ENCODE results near the gene PPP1R9A.

The PPP1R9A gene

DNA sequence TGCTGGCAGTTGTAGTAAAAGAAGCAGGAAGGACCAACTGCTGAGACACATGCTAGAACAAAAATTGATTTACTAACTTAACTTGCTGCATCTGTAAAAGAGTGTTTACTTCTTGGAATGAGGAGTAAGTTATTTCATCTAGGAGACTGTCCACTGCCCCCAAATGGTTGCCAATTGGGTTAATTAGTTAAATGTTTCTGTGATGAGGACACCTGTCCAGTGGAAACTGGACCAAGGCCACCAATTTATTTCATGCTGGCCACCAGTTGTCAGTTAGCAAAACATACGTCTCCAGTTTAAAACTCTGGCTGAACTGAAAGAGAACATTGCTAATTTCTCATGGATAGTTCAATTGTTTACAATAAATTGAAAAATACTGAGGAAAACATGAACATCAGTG, 191.7 kb downstream of the PPP1R9A start:
- DNase-seq (ENCODE audit: low spot score) = no peak

DNA sequence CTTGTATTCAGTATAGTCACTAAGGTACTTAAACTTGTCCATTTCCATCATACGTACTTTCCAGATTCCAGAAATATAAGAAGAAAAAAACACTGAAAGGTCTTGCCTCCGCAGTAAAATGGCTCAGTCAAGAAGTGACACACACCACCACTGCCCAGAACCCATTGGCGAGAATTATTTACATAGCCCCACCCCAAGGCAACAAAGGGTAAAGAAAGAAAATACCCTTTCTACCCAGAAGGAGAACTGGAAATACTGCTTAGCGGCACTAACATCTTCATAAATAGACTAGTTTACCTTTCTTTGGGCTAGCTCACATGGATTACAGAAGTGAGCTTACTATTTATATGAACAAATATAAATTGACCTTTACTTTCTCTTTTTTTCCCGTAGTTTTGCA, 194.0 kb downstream of the PPP1R9A start:
- DNase-seq (ENCODE audit: low spot score) = no peak

DNA sequence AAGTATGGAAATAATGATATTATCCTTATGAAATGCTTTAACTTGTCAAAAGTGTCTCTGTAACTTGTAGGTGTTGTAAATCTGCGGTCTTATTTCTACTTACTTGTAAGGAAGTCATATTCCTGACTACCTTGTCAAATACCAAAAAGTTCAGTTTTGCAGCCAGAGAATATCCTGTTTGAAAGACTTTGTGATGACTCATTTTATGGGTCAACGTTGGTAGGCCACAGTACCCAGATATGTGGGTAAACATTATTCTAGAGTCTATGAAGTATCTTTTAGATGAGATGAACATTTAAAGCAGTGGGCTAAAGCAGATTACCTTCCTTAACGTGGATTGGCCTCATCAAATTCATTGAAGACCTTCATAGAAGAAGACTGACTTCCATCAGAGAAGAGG, 195.3 kb downstream of the PPP1R9A start:
- peak; percentile 31 for DNase-seq (ENCODE audit: low spot score)

GRCh38 chr7:95104739-95105138, 197.3 kb downstream of the PPP1R9A start:
- peak; percentile 40 for DNase-seq (ENCODE audit: low spot score)

DNA sequence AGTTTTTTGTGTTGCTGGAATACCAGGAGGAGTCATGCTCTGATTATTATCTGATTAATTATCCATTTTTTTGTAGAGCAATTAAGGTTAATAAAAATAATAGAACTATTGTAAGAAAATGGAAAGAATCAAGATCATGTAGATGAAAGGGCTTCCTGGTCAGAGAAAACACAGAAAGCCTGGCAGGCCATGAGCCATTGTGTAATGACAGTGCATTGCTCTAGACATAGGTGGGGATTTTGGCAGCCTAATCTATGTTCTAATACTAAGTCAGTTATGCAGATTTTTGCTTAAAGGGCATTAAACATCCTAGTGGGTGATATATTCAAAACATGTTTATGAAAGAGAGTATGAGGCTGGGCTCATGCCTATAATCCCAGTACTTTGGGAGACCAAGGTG, 198.2 kb downstream of the PPP1R9A start:
- DNase-seq (ENCODE audit: low spot score) = no peak

- no peak for DNase-seq (ENCODE audit: low spot score)
These were observed 199.0 kb downstream of the PPP1R9A start for GRCh38 chr7:95106401-95106800.

DNA sequence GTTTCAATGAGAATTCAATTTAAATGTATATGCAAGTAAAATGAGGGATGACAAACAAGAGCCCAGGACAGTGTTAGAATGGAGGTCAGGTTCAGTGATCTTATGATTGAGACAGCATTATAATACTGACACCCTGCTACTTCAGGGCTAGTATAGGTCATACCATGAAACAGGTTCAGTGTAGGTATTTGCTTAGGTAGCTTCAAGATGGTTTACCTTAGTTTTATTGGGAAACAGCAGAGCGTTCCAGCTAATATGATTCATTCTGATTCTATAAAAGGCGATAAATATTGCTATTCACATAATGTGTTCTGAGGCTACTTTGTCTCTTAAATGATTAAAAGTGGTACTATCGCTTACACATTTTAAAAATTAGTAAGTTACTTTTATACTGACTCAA, 203.3 kb downstream of the PPP1R9A start:
- DNase-seq (ENCODE audit: low spot score) = no peak

DNA sequence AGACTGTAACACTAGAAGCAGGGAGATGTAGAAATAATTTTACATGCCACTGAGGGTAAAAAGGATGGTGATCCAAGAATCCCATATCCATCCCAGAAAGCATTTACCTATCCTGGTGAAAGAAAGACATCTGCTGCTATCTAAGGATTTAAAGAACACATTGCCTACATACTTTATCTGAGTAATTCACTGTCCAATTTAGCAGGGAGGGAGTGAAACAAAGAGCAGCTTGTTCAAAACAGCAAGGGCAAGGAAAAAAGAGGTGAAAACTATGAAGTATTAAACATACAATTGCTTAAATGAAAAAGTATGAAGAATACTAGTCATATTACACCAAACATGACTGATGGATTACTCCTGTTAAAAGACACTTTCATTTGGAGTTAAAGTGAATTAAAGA, 206.2 kb downstream of the PPP1R9A start:
- no peak for DNase-seq (ENCODE audit: low spot score)

GRCh38 chr7:95126053-95126709, 218.8 kb downstream of the PPP1R9A start:
- no peak for DNase-seq (ENCODE audit: low spot score)

DNA sequence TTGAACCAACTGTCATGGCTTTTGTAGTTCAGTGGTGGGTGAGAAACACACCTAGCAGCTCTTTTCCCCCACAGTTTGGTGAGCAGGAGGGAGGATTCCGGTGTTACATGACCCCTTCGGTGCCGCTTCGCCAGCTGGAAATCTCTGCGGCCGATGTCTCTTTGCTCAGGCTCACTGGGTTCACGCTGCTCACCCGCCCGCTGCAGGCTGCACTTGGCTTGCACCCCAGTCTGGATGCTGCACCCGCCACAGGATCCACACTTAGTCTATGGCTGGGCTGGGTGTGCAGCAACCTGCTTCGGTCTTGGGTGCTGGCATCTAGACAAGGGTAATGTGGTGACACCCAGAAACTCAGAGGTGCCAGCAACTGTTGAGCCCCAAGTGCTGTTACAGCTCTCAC, 225.1 kb downstream of the PPP1R9A start:
- DNase-seq (ENCODE audit: low spot score) = no peak

DNA sequence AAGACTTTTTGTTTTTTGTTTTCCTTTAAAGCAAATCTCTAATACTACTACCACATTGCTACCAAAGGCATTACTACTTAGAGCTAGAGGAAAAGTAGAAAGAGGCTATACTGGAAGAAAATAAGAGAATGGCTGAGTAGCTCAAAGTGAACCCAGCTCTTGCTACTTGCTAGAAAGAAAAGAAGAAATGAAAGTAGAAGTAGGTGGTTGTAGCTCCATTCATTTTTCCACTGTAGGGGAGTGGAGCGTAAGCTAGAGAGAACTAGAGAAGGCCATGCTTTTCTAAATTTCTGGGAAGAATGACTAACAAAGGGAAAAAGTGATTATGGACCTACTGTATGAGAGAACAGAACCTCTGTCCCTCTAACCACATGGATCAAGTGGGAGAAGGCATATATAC, 232.5 kb downstream of the PPP1R9A start:
- no peak for DNase-seq (ENCODE audit: low spot score)

GRCh38 chr7:95141755-95142154, 234.4 kb downstream of the PPP1R9A start:
- DNase-seq (ENCODE audit: low spot score) = no peak

- no peak for DNase-seq (ENCODE audit: low spot score)
These were observed 236.9 kb downstream of the PPP1R9A start for GRCh38 chr7:95144256-95144655.

DNA sequence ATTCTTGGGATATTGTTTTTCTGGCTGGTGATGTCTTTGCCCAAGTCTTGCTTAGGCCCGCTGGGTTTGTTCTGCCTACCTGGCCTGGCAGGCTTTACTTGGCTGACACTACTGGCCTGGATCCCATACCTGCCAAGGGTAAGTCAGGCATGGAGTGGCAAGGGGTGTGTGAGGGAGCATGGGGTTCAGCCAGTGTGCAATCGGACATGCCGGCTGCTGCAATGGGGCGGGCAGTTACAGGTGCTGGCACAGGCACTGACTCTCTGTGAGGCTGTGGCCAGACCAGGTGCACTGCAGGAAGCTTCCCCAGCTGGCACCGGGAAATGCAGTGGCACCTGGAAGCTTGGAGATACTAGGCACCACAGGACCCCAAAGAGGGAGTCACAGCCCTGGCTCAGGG, 248.6 kb downstream of the PPP1R9A start:
- no peak for DNase-seq (ENCODE audit: low spot score)

GRCh38 chr7:95157381-95157780, 250.0 kb downstream of the PPP1R9A start:
- DNase-seq (ENCODE audit: low spot score) = no peak

DNA sequence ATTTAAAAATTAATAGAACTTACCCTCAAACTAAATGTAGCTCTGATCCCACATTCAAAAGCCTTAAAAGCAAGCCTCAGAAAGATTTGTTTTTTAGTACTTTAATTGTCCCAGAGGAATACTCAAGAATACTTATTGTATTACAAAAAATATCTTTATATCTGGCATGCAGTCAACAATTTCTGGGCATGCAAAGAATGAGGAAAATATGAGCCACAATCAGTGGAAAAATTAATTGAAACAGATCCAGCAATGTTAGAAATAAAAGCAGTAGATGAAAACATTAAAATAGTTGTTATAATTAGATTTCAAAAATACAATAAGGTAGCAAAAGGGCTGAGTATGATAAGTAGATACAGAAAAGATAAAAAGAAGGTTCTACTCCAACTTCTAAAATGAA, 262.3 kb downstream of the PPP1R9A start:
- no peak for DNase-seq (ENCODE audit: low spot score)

GRCh38 chr7:95172420-95172819, 265.0 kb downstream of the PPP1R9A start:
- no peak for DNase-seq (ENCODE audit: low spot score)

DNA sequence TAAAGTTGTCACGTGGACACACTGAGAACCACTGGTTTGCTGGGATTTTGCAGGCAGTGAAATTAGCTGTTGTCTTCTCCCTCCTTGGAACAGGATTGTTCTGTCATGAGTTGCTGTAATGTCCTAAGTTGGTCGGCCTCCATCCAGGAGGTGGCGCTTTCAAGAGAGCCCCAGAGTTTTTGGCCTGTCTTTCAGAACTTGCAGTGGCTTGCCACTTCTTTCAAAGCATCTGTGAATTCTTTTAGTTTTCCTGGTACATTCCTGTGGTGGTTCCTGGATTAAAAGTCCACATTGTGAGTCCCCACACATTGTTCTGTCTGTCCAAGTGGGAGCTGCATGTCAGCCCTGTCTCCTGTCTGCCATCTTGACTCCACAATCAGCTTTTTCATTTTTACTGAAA, 283.1 kb downstream of the PPP1R9A start:
- no peak for DNase-seq (ENCODE audit: low spot score)

GRCh38 chr7:95191795-95192194, 284.4 kb downstream of the PPP1R9A start:
- no peak for DNase-seq (ENCODE audit: low spot score)

GRCh38 chr7:95198863-95199262, 291.5 kb downstream of the PPP1R9A start:
- DNase-seq (ENCODE audit: low spot score) = no peak

DNA sequence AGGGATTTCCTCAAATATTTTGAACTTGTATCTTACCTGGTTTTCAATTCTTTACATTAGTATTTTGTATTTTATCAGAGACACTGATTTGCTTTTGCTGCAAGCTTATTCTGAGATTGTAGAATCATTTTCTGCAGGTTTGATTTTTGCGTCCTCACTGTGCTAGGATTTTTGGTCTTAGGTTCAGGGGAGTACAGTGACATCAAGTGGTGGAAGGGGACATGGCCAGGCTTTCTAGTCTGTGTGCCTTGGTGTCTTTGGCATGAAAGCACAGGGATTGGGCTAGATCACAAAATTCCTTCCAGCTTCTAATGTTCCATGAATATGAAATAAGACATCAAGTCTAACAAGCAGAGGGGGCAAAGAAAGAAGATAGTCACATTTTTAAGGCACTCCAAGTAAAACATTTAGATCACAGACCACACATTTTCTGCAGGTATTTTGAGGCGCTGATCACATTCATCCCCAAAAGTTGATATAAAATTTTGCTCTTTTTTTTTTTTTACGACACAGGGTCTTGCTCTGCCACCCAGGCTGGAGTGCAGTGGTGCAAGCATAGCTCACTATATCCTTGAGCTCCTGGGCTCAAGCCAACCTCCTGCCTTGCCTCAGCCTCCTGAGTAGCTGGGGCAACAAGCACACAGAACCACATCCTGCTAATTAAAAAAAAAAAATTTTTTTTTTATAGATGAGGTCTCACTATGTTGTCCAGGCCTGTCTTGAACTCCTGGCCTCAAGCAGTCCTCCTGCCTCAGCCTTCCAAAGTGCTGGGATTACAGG, 292.6 kb downstream of the PPP1R9A start:
- peak; percentile 74 for DNase-seq (ENCODE audit: low spot score)

DNA sequence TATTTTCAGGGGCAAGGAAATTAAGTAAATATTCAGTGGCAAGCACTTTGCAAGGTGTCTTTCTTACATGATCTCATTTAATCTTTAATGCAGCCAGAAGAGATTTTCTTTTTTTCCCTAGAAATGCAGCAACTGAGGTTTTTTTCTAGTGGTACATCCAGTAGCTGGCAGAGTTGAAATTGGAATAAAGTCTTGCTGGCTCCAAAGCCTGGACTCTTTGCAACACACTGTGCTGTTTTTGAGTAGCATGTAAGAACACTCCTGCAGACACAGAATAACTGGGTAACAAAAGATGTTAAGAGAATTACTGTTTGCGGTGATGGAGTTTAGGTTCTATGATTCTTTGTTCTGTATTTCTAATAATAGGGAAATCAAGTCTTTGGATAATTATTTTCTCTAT, 293.3 kb downstream of the PPP1R9A start:
- DNase-seq (ENCODE audit: low spot score) = no peak

DNA sequence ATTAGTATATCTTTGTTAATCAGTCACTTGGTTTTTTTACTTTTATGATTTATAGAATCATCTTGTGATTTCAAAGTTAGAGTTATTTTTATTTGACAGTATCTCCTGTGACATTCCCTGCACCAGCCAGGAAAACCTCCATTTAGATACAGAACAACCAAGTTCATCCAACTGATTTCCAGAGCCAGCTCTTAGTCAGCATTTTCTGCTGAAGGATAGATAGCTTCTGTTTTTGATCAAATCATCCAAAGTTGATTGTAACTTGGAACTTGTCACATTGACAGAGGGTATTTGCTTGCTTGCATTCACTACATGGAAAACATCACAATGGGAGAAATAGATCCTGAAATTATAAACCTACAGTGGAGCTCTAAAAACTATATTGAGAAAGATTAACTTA, 294.3 kb downstream of the PPP1R9A start:
- no peak for DNase-seq (ENCODE audit: low spot score)

- no peak for DNase-seq (ENCODE audit: low spot score)
These were observed 297.2 kb downstream of the PPP1R9A start for GRCh38 chr7:95204618-95205017.

Data from SW480 (cell line).